ENCODE results near the gene OTOP3. TPM values are rescaled to one million over a fixed set of nuclear protein-coding genes. Genes with fewer than 3 reads are reported as not detected.
A peak's percentile ranks its signal among the peaks of the same experiment; 100 is the strongest.
"Not testable (repeated sequence)": the region's sequence is repeated elsewhere in the genome, so short reads cannot be mapped to it uniquely, and the experiment has no call there.

Gene OTOP3
- total RNA-seq, 1 experiment from 2014 or later: not detected

DNA sequence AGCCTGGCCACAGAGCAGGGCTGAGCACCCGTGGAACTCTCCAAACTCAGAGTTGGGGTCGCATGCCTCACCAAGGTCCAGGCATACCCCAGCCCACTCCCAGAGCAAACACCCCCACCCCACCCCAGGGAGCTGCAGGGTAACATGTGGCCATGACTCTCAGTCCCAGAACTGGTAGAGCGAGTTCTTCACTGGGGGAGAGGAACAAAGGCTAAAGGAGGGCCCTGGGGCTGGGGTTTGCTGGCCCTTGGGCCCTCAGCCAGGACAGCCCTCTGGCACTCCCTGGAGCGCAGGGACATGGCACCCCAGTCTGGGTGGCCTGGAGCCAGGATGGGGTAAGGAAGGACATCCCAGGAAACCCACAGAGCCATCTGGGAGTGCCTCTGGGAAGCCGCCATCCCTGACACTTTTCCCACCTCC, 32.7 kb downstream of the OTOP3 start:
- H2AFZ ChIP-seq (ENCODE audit: low read length): no peak overlapping the region
- no CpG with 5 or more reads among the region's 5 CpGs for WGBS (ENCODE audit: extremely low coverage, insufficient read length, low lambda C conversion rate)
- H2BK5ac ChIP-seq (ENCODE audit: insufficient read length, low read length): no peak overlapping the region
- H3K27ac ChIP-seq (ENCODE audit: insufficient read length, low read depth, low read length): no peak overlapping the region
- Mint-ChIP-seq H3K4me3 (no peak overlapping the region; a peak in 1 of 5 replicates), H3K9me3 (peaks cover 0 to 2% of the 10 kb centered on the region in 2 experiments; a peak in 1 of 5 replicates), H3K36me3 (ENCODE audit: insufficient read depth in 1 of 3, low read depth in 3 of 3) (no peaks in the 10 kb centered on the region), H3K4me1 (peaks cover 10 to 19% of the 10 kb centered on the region in 2 experiments), H3K27ac (peak overlapping the region in 1 of 3 experiments; percentile 64; a peak in 1 of 7 replicates), H3K27me3 (ENCODE audit: low read depth) (peaks cover 33% of the 10 kb centered on the region)
- no peak overlapping the region for H4K5ac ChIP-seq (ENCODE audit: insufficient read length, low read depth, low read length)
- H3K4me1 ChIP-seq (ENCODE audit: insufficient read depth, low read length): no peaks in the 10 kb centered on the region; the same call in 1 of the 2 replicates
- no peak overlapping the region for H3K23ac ChIP-seq (ENCODE audit: insufficient read length, low read depth, low read length)
- TF ChIP-seq, protein P1, sequence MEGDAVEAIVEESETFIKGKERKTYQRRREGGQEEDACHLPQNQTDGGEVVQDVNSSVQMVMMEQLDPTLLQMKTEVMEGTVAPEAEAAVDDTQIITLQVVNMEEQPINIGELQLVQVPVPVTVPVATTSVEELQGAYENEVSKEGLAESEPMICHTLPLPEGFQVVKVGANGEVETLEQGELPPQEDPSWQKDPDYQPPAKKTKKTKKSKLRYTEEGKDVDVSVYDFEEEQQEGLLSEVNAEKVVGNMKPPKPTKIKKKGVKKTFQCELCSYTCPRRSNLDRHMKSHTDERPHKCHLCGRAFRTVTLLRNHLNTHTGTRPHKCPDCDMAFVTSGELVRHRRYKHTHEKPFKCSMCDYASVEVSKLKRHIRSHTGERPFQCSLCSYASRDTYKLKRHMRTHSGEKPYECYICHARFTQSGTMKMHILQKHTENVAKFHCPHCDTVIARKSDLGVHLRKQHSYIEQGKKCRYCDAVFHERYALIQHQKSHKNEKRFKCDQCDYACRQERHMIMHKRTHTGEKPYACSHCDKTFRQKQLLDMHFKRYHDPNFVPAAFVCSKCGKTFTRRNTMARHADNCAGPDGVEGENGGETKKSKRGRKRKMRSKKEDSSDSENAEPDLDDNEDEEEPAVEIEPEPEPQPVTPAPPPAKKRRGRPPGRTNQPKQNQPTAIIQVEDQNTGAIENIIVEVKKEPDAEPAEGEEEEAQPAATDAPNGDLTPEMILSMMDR (conservative IDR thresholded peaks at IDR 0.05): no peak
- no peak overlapping the region for H3K9ac ChIP-seq (ENCODE audit: extremely low read depth, insufficient read length, low read length)
- no peak overlapping the region for H3T11ph ChIP-seq (ENCODE audit: low read length)
- H4K8ac ChIP-seq (replicated peaks; ENCODE audit: insufficient read length, low read depth, low read length): no peak overlapping the region
- no peak overlapping the region for H2BK12ac ChIP-seq (ENCODE audit: insufficient read length, low read depth, low read length)
- H2AK5ac ChIP-seq (ENCODE audit: insufficient read length, low read length): no peak overlapping the region
- no peaks in the 10 kb centered on the region for H3K79me2 ChIP-seq (ENCODE audit: insufficient read depth, low read length)
- H3K4me2 ChIP-seq (ENCODE audit: insufficient read depth, insufficient read length, low read length): no peak overlapping the region
- H3K14ac ChIP-seq (ENCODE audit: insufficient read depth, low read length): peak overlapping the region; percentile 36; the same call in 1 of the 2 replicates
- H3K18ac ChIP-seq (ENCODE audit: insufficient read length, low read depth, low read length): no peak overlapping the region
- H4K91ac ChIP-seq (ENCODE audit: insufficient read length, low read depth, low read length): no peak overlapping the region
- DNase-seq: no peak
- H2BK15ac ChIP-seq (ENCODE audit: low read depth, low read length): no peak overlapping the region
- no peak overlapping the region for H2BK20ac ChIP-seq (ENCODE audit: low read depth, low read length, poor library complexity, severe bottlenecking)
- H3K79me1 ChIP-seq (ENCODE audit: insufficient read depth, low read depth, low read length, poor library complexity, severe bottlenecking): no peaks in the 10 kb centered on the region
- no peak overlapping the region for H3K4ac ChIP-seq (ENCODE audit: low read depth, low read length)
- H3K23me2 ChIP-seq (ENCODE audit: insufficient read length, low read depth, low read length, poor library complexity, severe bottlenecking): peaks cover 8% of the 10 kb centered on the region
- H2BK120ac ChIP-seq (ENCODE audit: low read depth, low read length, poor library complexity, severe bottlenecking): no peak overlapping the region
- H3K9me3 ChIP-seq (ENCODE audit: control insufficient read depth, low read depth, low read length): no peaks in the 10 kb centered on the region
- H4K20me1 ChIP-seq (ENCODE audit: control insufficient read depth, insufficient read depth, insufficient read length): peaks cover 3% of the 10 kb centered on the region
- no peak overlapping the region for H3K56ac ChIP-seq (ENCODE audit: insufficient read length, low read depth, low read length)
- peaks cover 15% of the 10 kb centered on the region for H3K27me3 ChIP-seq (ENCODE audit: insufficient read depth, low read length)

DNA sequence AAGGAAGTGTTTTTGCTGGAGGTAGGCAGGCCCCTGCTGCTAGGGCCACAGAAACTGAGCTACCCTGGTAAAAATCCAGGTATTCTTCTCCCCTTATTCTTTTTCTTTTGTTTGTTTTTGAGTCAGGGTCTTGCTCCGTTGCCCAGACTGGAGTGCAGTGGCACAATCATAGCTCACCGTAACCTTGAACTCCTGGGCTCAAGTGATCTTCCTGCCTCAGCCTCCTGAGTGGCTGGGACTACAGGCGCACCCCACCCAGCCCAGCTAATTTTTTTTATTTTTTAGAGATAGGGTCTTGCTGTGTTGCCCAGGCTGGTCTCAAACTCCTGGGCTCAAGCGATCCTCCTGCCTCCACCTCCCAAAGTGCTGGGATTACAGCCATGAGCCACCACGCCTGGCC, 33.8 kb downstream of the OTOP3 start:
- no CpG with 5 or more reads among the region's 5 CpGs for WGBS (ENCODE audit: extremely low coverage, insufficient read length, low lambda C conversion rate)
- not testable (repeated sequence) for H3K9me3 Mint-ChIP-seq; H3K79me1 ChIP-seq (ENCODE audit: insufficient read depth, low read depth, low read length, poor library complexity, severe bottlenecking); H3T11ph ChIP-seq (ENCODE audit: low read length); H4K20me1 ChIP-seq (ENCODE audit: control insufficient read depth, insufficient read depth, insufficient read length); H3K36me3 Mint-ChIP-seq (ENCODE audit: insufficient read depth in 1 of 3, low read depth in 3 of 3); H2AFZ ChIP-seq (ENCODE audit: low read length); H3K9me3 ChIP-seq (ENCODE audit: control insufficient read depth, low read depth, low read length); H2BK5ac ChIP-seq (ENCODE audit: insufficient read length, low read length); H2BK20ac ChIP-seq (ENCODE audit: low read depth, low read length, poor library complexity, severe bottlenecking); H4K5ac ChIP-seq (ENCODE audit: insufficient read length, low read depth, low read length); H3K4me3 Mint-ChIP-seq; H2BK120ac ChIP-seq (ENCODE audit: low read depth, low read length, poor library complexity, severe bottlenecking); H3K14ac ChIP-seq (ENCODE audit: insufficient read depth, low read length); H3K9ac ChIP-seq (ENCODE audit: extremely low read depth, insufficient read length, low read length); DNase-seq; H3K23ac ChIP-seq (ENCODE audit: insufficient read length, low read depth, low read length); H3K23me2 ChIP-seq (ENCODE audit: insufficient read length, low read depth, low read length, poor library complexity, severe bottlenecking); H3K4ac ChIP-seq (ENCODE audit: low read depth, low read length); H2AK5ac ChIP-seq (ENCODE audit: insufficient read length, low read length); H3K4me1 ChIP-seq (ENCODE audit: insufficient read depth, low read length); H4K8ac ChIP-seq (replicated peaks; ENCODE audit: insufficient read length, low read depth, low read length); H3K56ac ChIP-seq (ENCODE audit: insufficient read length, low read depth, low read length); H2BK15ac ChIP-seq (ENCODE audit: low read depth, low read length); H3K4me2 ChIP-seq (ENCODE audit: insufficient read depth, insufficient read length, low read length); H2BK12ac ChIP-seq (ENCODE audit: insufficient read length, low read depth, low read length); H4K91ac ChIP-seq (ENCODE audit: insufficient read length, low read depth, low read length); H3K18ac ChIP-seq (ENCODE audit: insufficient read length, low read depth, low read length); H3K27ac Mint-ChIP-seq; H3K79me2 ChIP-seq (ENCODE audit: insufficient read depth, low read length); H3K27ac ChIP-seq (ENCODE audit: insufficient read length, low read depth, low read length)
- peaks cover 19% of the 10 kb centered on the region for H3K27me3 ChIP-seq (ENCODE audit: insufficient read depth, low read length)
- Mint-ChIP-seq H3K4me1 (peaks cover 10 to 19% of the 10 kb centered on the region in 2 experiments), H3K27me3 (ENCODE audit: low read depth) (peaks cover 44% of the 10 kb centered on the region)

All from H9 (cell line).